ENCODE measurements around the gene URI1. TPM values are rescaled to one million over a fixed set of nuclear protein-coding genes. Genes with fewer than 3 reads are reported as not detected.

Gene URI1, protein sequence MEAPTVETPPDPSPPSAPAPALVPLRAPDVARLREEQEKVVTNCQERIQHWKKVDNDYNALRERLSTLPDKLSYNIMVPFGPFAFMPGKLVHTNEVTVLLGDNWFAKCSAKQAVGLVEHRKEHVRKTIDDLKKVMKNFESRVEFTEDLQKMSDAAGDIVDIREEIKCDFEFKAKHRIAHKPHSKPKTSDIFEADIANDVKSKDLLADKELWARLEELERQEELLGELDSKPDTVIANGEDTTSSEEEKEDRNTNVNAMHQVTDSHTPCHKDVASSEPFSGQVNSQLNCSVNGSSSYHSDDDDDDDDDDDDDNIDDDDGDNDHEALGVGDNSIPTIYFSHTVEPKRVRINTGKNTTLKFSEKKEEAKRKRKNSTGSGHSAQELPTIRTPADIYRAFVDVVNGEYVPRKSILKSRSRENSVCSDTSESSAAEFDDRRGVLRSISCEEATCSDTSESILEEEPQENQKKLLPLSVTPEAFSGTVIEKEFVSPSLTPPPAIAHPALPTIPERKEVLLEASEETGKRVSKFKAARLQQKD
- polyA plus RNA-seq (62.5 to 98.6 TPM (median 66.9 TPM) in 3 replicates), polyA minus RNA-seq (28.0 to 141 TPM (median 64.1 TPM) in 3 replicates)
- polyA plus RNA-seq (2011; ENCODE audit: low read depth): 114 TPM
- polyA plus RNA-seq (2011; cell fraction: cytosol; rRNA removed): 74.7 and 115 TPM in 2 replicates
- polyA plus RNA-seq (2011; cell fraction: nucleus; rRNA removed): 48.9 and 70.2 TPM in 2 replicates
- polyA plus RNA-seq (2012; ENCODE audit: low replicate concordance): 47.6 and 57.8 TPM in 2 replicates
- polyA minus RNA-seq (2011; cell fraction: cytosol; rRNA and poly(A)+ RNA removed): 64.7 TPM
- polyA minus RNA-seq (2011; cell fraction: nucleus; rRNA and poly(A)+ RNA removed): 27.9 and 56.8 TPM in 2 replicates

DNA sequence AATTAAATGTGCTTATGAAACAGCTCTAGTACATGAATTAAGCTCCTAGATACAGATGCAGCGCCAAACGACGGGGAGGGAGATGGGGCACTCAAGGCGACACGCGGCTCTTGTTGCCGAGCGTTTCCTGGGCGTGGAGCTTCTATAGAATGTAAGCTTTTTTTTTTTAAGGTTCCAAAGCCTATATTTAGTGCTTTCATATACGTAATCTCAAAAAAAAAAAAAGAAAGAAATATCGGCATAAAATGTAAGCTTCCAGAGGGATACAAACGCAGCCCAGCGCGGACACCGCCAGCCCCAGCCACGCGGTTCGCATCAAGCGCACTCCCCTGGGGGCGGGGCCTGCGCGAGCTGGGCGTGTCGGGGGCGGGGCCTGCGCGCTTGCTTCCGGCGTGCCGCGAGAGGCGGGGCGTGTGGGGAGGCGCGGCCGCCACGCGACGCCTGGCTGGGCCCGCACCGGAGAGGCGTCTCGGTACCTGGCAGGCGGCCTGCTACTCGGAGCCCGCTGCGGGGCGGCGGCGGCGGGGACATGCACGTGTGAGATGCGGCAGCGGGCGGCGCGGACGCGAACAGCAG lies at the start of gene URI1:
TSS of gene URI1 (plus strand) at position 412 of the 576 bp plus-strand sequence. CDS start 309 bp downstream, outside the sequence.
- DNase-seq (ENCODE audit: low read depth, low spot score) (peak; percentile 36), FAIRE-seq (no peak)
- no peaks in the 10 kb centered on the region for H3K9me1 ChIP-seq (ENCODE audit: control insufficient read depth, extremely low read depth, insufficient read depth, low read length)
- peak within 1 kb of the TSS; percentile 84 for H2AFZ ChIP-seq (ENCODE audit: control insufficient read depth, low read length)
- TF ChIP-seq EZH2 (IDR thresholded peaks at IDR 0.05; ENCODE audit: low read length) (no peak), CTCF (optimal IDR thresholded peaks at IDR 0.05 in 1 of 3, IDR thresholded peaks at IDR 0.05 in 1 of 3, conservative IDR thresholded peaks at IDR 0.05 in 1 of 3; ENCODE audit: extremely low read depth in 1 of 3, insufficient read depth in 2 of 3, low read length in 3 of 3) (no peak)
- H3K4me3 ChIP-seq (ENCODE audit: control insufficient read depth in 2 of 3, extremely low read depth in 1 of 3, insufficient read depth in 2 of 3, low read depth in 1 of 3, low read length in 3 of 3): peak within 1 kb of the TSS; percentile 86 to 96 (median 92)
- H3K4me2 ChIP-seq (ENCODE audit: control insufficient read depth, extremely low read depth, insufficient read depth, low read depth, low read length): peak within 1 kb of the TSS; percentile 92
- no peaks in the 10 kb centered on the region for H3K9me3 ChIP-seq (ENCODE audit: control insufficient read depth, low read depth, low read length)
- no peaks in the 10 kb centered on the region for H3K36me3 ChIP-seq (ENCODE audit: control insufficient read depth in 2 of 2, extremely low read depth in 1 of 2, insufficient read depth in 2 of 2, low read length in 2 of 2)
- H3K9ac ChIP-seq (ENCODE audit: control insufficient read depth, extremely low read depth, insufficient read depth, low read length): peak within 1 kb of the TSS; percentile 91
- H4K20me1 ChIP-seq (ENCODE audit: control insufficient read depth, extremely low read depth, insufficient read depth, low read length): peaks cover 5% of the 10 kb centered on the region
- peaks cover 38% of the 10 kb centered on the region for H3K4me1 ChIP-seq (ENCODE audit: control insufficient read depth, extremely low read depth, insufficient read depth, low read length)
- H3K79me2 ChIP-seq (ENCODE audit: control insufficient read depth, insufficient read depth, low read length): peaks cover 42% of the 10 kb centered on the region
- no peaks in the 10 kb centered on the region for H3K27me3 ChIP-seq (ENCODE audit: control insufficient read depth, extremely low read depth, insufficient read depth, low read length)
- dilution Hi-C loops (cut with MboI; ENCODE audit: extremely low pct_ligation_motif_present, low sequenced_read_pairs): no loop called here
- peak within 1 kb of the TSS; percentile 78 for H3K27ac ChIP-seq (ENCODE audit: control insufficient read depth, insufficient read depth, low read length)

DNA sequence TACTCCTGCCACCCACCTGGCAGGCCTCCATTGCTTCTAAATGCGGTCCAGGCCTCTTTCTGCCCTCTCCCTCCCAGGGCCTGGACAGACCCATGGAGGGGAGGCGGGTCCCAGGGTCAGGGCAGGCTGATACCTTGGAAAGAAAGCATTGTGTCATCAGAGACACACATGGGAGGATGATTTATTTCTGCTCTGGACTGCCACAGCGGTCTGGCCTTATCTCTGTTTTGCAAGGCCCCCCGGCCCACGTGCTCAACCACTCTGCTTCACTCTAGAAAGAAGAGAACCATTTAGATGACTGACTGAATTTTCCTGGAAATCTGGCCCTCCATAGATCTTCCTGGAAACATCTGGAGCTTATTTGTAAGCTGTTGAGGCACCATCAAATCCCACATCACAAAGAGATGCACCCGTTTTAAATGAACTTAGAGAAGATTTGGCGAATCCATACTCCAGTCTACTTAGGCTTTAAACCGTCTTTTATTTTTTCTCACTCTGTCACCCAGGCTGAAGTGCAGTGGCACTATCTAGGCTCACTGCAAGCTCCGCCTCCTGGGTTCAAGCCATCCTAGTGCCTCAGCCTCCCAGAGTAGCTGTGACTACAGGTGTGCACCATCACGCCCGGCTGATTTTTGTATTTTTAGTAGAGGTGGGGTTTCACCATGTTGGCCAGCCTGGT lies 48.3 kb upstream of the URI1 start:
- no peak overlapping the region for H3K4me2 ChIP-seq (ENCODE audit: control insufficient read depth, extremely low read depth, insufficient read depth, low read depth, low read length)
- no peaks in the 10 kb centered on the region for H3K36me3 ChIP-seq (ENCODE audit: control insufficient read depth in 2 of 2, extremely low read depth in 1 of 2, insufficient read depth in 2 of 2, low read length in 2 of 2)
- H3K79me2 ChIP-seq (ENCODE audit: control insufficient read depth, insufficient read depth, low read length): no peaks in the 10 kb centered on the region
- TF ChIP-seq EZH2 (IDR thresholded peaks at IDR 0.05; ENCODE audit: low read length) (no peak), CTCF (optimal IDR thresholded peaks at IDR 0.05 in 1 of 3, IDR thresholded peaks at IDR 0.05 in 1 of 3, conservative IDR thresholded peaks at IDR 0.05 in 1 of 3; ENCODE audit: extremely low read depth in 1 of 3, insufficient read depth in 2 of 3, low read length in 3 of 3) (no peak)
- H4K20me1 ChIP-seq (ENCODE audit: control insufficient read depth, extremely low read depth, insufficient read depth, low read length): no peaks in the 10 kb centered on the region
- dilution Hi-C loops (cut with MboI; ENCODE audit: extremely low pct_ligation_motif_present, low sequenced_read_pairs): no loop called here
- no peak overlapping the region for H3K9ac ChIP-seq (ENCODE audit: control insufficient read depth, extremely low read depth, insufficient read depth, low read length)
- H3K4me3 ChIP-seq (ENCODE audit: control insufficient read depth in 2 of 3, extremely low read depth in 1 of 3, insufficient read depth in 2 of 3, low read depth in 1 of 3, low read length in 3 of 3): no peak overlapping the region
- FAIRE-seq (no peak), DNase-seq (ENCODE audit: low read depth, low spot score) (no peak)
- no peaks in the 10 kb centered on the region for H3K4me1 ChIP-seq (ENCODE audit: control insufficient read depth, extremely low read depth, insufficient read depth, low read length)
- no peaks in the 10 kb centered on the region for H3K27me3 ChIP-seq (ENCODE audit: control insufficient read depth, extremely low read depth, insufficient read depth, low read length)
- H3K9me3 ChIP-seq (ENCODE audit: control insufficient read depth, low read depth, low read length): no peaks in the 10 kb centered on the region
- H2AFZ ChIP-seq (ENCODE audit: control insufficient read depth, low read length): no peak overlapping the region
- no peak overlapping the region for H3K27ac ChIP-seq (ENCODE audit: control insufficient read depth, insufficient read depth, low read length)
- no peaks in the 10 kb centered on the region for H3K9me1 ChIP-seq (ENCODE audit: control insufficient read depth, extremely low read depth, insufficient read depth, low read length)

All from keratinocyte (primary cell).